ENCODE measurements around the gene MAFF.

Gene MAFF

GRCh38 chr22:38249803-38250642, 48.2 kb downstream of the MAFF start:
- H3K4me1 ChIP-seq (ENCODE audit: control insufficient read depth, insufficient read depth, low read length): no peaks in the 10 kb centered on the region
- H3K27me3 ChIP-seq (ENCODE audit: control insufficient read depth, insufficient read depth, low read length): no peaks in the 10 kb centered on the region
- peaks cover 6% of the 10 kb centered on the region for H3K36me3 ChIP-seq (ENCODE audit: control insufficient read depth, insufficient read depth, low read length)
- no peaks in the 10 kb centered on the region for H3K9me3 ChIP-seq (ENCODE audit: control insufficient read depth, low read length)
- H3K4me3 ChIP-seq (ENCODE audit: low read length): no peak overlapping the region
- no peak overlapping the region for H3K9ac ChIP-seq (ENCODE audit: low read length)

- Histone ChIP-seq H3K4me3 (ENCODE audit: low read length) (no peak overlapping the region), H3K9me3 (ENCODE audit: control insufficient read depth, low read length) (no peaks in the 10 kb centered on the region), H3K36me3 (ENCODE audit: control insufficient read depth, insufficient read depth, low read length) (peaks cover 4% of the 10 kb centered on the region), H3K9ac (ENCODE audit: low read length) (no peak overlapping the region), H3K4me1 (ENCODE audit: control insufficient read depth, insufficient read depth, low read length) (no peaks in the 10 kb centered on the region), H3K27me3 (ENCODE audit: control insufficient read depth, insufficient read depth, low read length) (no peaks in the 10 kb centered on the region)
Measured at GRCh38 chr22:38250643-38251340, 49.0 kb downstream of the MAFF start.

- Histone ChIP-seq H3K36me3 (ENCODE audit: control insufficient read depth, insufficient read depth, low read length) (peaks cover 4% of the 10 kb centered on the region), H3K4me3 (ENCODE audit: low read length) (no peak overlapping the region), H3K4me1 (ENCODE audit: control insufficient read depth, insufficient read depth, low read length) (no peaks in the 10 kb centered on the region), H3K27me3 (ENCODE audit: control insufficient read depth, insufficient read depth, low read length) (no peaks in the 10 kb centered on the region), H3K9ac (ENCODE audit: low read length) (no peak overlapping the region), H3K9me3 (ENCODE audit: control insufficient read depth, low read length) (no peaks in the 10 kb centered on the region)
Measured at GRCh38 chr22:38251341-38251692, 49.5 kb downstream of the MAFF start.

- no peak overlapping the region for H3K9ac ChIP-seq (ENCODE audit: low read length)
- H3K4me3 ChIP-seq (ENCODE audit: low read length): no peak overlapping the region
- H3K27me3 ChIP-seq (ENCODE audit: control insufficient read depth, insufficient read depth, low read length): no peaks in the 10 kb centered on the region
- H3K36me3 ChIP-seq (ENCODE audit: control insufficient read depth, insufficient read depth, low read length): no peaks in the 10 kb centered on the region
- no peaks in the 10 kb centered on the region for H3K9me3 ChIP-seq (ENCODE audit: control insufficient read depth, low read length)
- peaks cover 24% of the 10 kb centered on the region for H3K4me1 ChIP-seq (ENCODE audit: control insufficient read depth, insufficient read depth, low read length)
Measured at GRCh38 chr22:38255697-38256096, 53.9 kb downstream of the MAFF start.

GRCh38 chr22:38257181-38257580, 55.4 kb downstream of the MAFF start:
- Histone ChIP-seq H3K4me3 (ENCODE audit: low read length) (no peak overlapping the region), H3K9me3 (ENCODE audit: control insufficient read depth, low read length) (no peaks in the 10 kb centered on the region), H3K36me3 (ENCODE audit: control insufficient read depth, insufficient read depth, low read length) (no peaks in the 10 kb centered on the region), H3K4me1 (ENCODE audit: control insufficient read depth, insufficient read depth, low read length) (peaks cover 32% of the 10 kb centered on the region), H3K27me3 (ENCODE audit: control insufficient read depth, insufficient read depth, low read length) (no peaks in the 10 kb centered on the region), H3K9ac (ENCODE audit: low read length) (peak overlapping the region; percentile 49)

GRCh38 chr22:38257650-38258250, 56.0 kb downstream of the MAFF start:
- H3K4me3 ChIP-seq (ENCODE audit: low read length): no peak overlapping the region

GRCh38 chr22:38258895-38259294, 57.1 kb downstream of the MAFF start:
- Histone ChIP-seq H3K9me3 (ENCODE audit: control insufficient read depth, low read length) (no peaks in the 10 kb centered on the region), H3K4me3 (ENCODE audit: low read length) (no peak overlapping the region), H3K4me1 (ENCODE audit: control insufficient read depth, insufficient read depth, low read length) (peaks cover 36% of the 10 kb centered on the region), H3K27me3 (ENCODE audit: control insufficient read depth, insufficient read depth, low read length) (no peaks in the 10 kb centered on the region), H3K9ac (ENCODE audit: low read length) (peak overlapping the region; percentile 11), H3K36me3 (ENCODE audit: control insufficient read depth, insufficient read depth, low read length) (no peaks in the 10 kb centered on the region)

More at GRCh38 chr22:38257650-38258250, 56.0 kb downstream of the MAFF start:
- Histone ChIP-seq H3K4me1 (ENCODE audit: control insufficient read depth, insufficient read depth, low read length) (peaks cover 36% of the 10 kb centered on the region), H3K9ac (ENCODE audit: low read length) (peak overlapping the region; percentile 49), H3K9me3 (ENCODE audit: control insufficient read depth, low read length) (no peaks in the 10 kb centered on the region), H3K27me3 (ENCODE audit: control insufficient read depth, insufficient read depth, low read length) (no peaks in the 10 kb centered on the region), H3K36me3 (ENCODE audit: control insufficient read depth, insufficient read depth, low read length) (no peaks in the 10 kb centered on the region)

GRCh38 chr22:38259370-38259769, 57.6 kb downstream of the MAFF start:
- Histone ChIP-seq H3K9ac (ENCODE audit: low read length) (peak overlapping the region; percentile 11), H3K36me3 (ENCODE audit: control insufficient read depth, insufficient read depth, low read length) (no peaks in the 10 kb centered on the region), H3K4me1 (ENCODE audit: control insufficient read depth, insufficient read depth, low read length) (peaks cover 36% of the 10 kb centered on the region), H3K27me3 (ENCODE audit: control insufficient read depth, insufficient read depth, low read length) (no peaks in the 10 kb centered on the region), H3K9me3 (ENCODE audit: control insufficient read depth, low read length) (no peaks in the 10 kb centered on the region), H3K4me3 (ENCODE audit: low read length) (no peak overlapping the region)

GRCh38 chr22:38260761-38261681, 59.2 kb downstream of the MAFF start:
- H3K9me3 ChIP-seq (ENCODE audit: control insufficient read depth, low read length): no peaks in the 10 kb centered on the region
- peak overlapping the region; percentile 29 for H3K9ac ChIP-seq (ENCODE audit: low read length)
- no peaks in the 10 kb centered on the region for H3K36me3 ChIP-seq (ENCODE audit: control insufficient read depth, insufficient read depth, low read length)
- no peak overlapping the region for H3K4me3 ChIP-seq (ENCODE audit: low read length)
- H3K4me1 ChIP-seq (ENCODE audit: control insufficient read depth, insufficient read depth, low read length): peaks cover 41% of the 10 kb centered on the region
- H3K27me3 ChIP-seq (ENCODE audit: control insufficient read depth, insufficient read depth, low read length): no peaks in the 10 kb centered on the region

GRCh38 chr22:38262051-38262795, 60.4 kb downstream of the MAFF start:
- Histone ChIP-seq H3K4me3 (ENCODE audit: low read length) (no peak overlapping the region), H3K36me3 (ENCODE audit: control insufficient read depth, insufficient read depth, low read length) (no peaks in the 10 kb centered on the region), H3K27me3 (ENCODE audit: control insufficient read depth, insufficient read depth, low read length) (no peaks in the 10 kb centered on the region), H3K9me3 (ENCODE audit: control insufficient read depth, low read length) (no peaks in the 10 kb centered on the region), H3K9ac (ENCODE audit: low read length) (no peak overlapping the region), H3K4me1 (ENCODE audit: control insufficient read depth, insufficient read depth, low read length) (peaks cover 52% of the 10 kb centered on the region)

- peaks cover 31% of the 10 kb centered on the region for H3K4me1 ChIP-seq (ENCODE audit: control insufficient read depth, insufficient read depth, low read length)
- H3K36me3 ChIP-seq (ENCODE audit: control insufficient read depth, insufficient read depth, low read length): no peaks in the 10 kb centered on the region
- no peak overlapping the region for H3K4me3 ChIP-seq (ENCODE audit: low read length)
Measured at GRCh38 chr22:38264322-38264843, 62.6 kb downstream of the MAFF start.

More at GRCh38 chr22:38264322-38264843, 62.6 kb downstream of the MAFF start:
- Histone ChIP-seq H3K9ac (ENCODE audit: low read length) (no peak overlapping the region), H3K9me3 (ENCODE audit: control insufficient read depth, low read length) (no peaks in the 10 kb centered on the region), H3K27me3 (ENCODE audit: control insufficient read depth, insufficient read depth, low read length) (no peaks in the 10 kb centered on the region)
